Pancreas (tissue), 10 donors: ENCODE measurements around the gene DDR1. TPM values are rescaled to one million over a fixed set of nuclear protein-coding genes. Genes with fewer than 3 reads are reported as not detected.

Experiments
- ATAC-seq, 4 donors: fragments of 200-7000 bp; cut with Tn5 transposase; one replicate each; pipeline versions ENCODE4 v1.8.0 to v1.9.1; 2020; ENCODE audit warnings: mild to moderate bottlenecking in 4 of 4, moderate library complexity in 4 of 4
- DNase-seq, 6 donors: peaks; one replicate each; pipeline ENCODE4 v3.0.0-alpha.2; 2020
- FAIRE-seq: peaks from 2 replicates; lab custom pipeline; 2012; peaks lifted over from hg19 to GRCh38; lab: Jason Lieb, UNC
- H3K27ac ChIP-seq, 4 donors: fragments of 200-600 bp; sonication (generic); 1 replicate in 3 of 4; 2 replicates in 1 of 4; pipeline versions ENCODE4 v1.5.0 to v1.8.0; 2020
- H3K27me3 ChIP-seq, 4 donors: fragments of 200-600 bp; one replicate each; pipeline ENCODE4 v1.8.0; 2021
- H3K36me3 ChIP-seq, 3 donors: fragments of 200-600 bp; sonication (generic) in 1 of 3; one replicate each; pipeline versions ENCODE4 v1.5.0 to v1.8.0; 2020 to 2021
- H3K4me1 ChIP-seq, 3 donors: fragments of 200-600 bp; one replicate each; pipeline ENCODE4 v1.8.0; 2021
- H3K4me3 ChIP-seq, 4 donors: fragments of 200-600 bp; sonication (generic) in 2 of 4; one replicate each; pipeline versions ENCODE4 v1.5.0 to v1.8.0; 2020 to 2021
- H3K9me3 ChIP-seq, 4 donors: fragments of 200-600 bp; one replicate each; pipeline ENCODE4 v1.8.0; 2021
- CTCF ChIP-seq, 4 donors: fragments of 200-600 bp; sonication (generic) in 3 of 4; IDR thresholded peaks; one replicate each; pipeline versions ENCODE4 v1.5.0 to v1.8.0; 2021; ENCODE audit warnings: antibody characterized with exemption in 4 of 4
- WGBS, 2 donors: extraction: QIAGEN DNeasy Blood & Tissue Kit; methylation state at CpG; one replicate each; pipeline ENCODE4 v1.1.7; 2013; 5-methylcytosine and 5-hydroxymethylcytosine counted together
- intact Hi-C, 3 donors: fragments of 100-400 bp; cut with DNase I; formaldehyde crosslinking; loops; one replicate each; pipeline versions ENCODE4 v1.11.1 to v1.14.2; 2022
- polyA plus RNA-seq, 2 donors: library from polyadenylated mRNA; stranded (reverse); fragments of 200-250 nt; gene quantifications; one replicate each; pipeline ENCODE4 v1.2.3, GENCODE V29; 2013
- total RNA-seq, 6 donors: library from RNA; stranded (reverse); fragmentation: NEBNext Ultra II Directional in 4 of 6; extraction: Animal tissue kit (Norgen Biotek cat#: 25700) in 4 of 6; gene quantifications; one replicate each; pipeline versions ENCODE4 v1.2.1 to v1.2.4, GENCODE V29; 2021 to 2023
- donor health status: healthy with polysubstance abuse.
- donor health status: DM: no; HTN: no; CAD: no; lungs with moderate emphysema.
- donor health status: DM: no; HTN: no; CAD: no.
- donor health status: control.
- donor health status: control.
- donor health status: Bipolar disorder and iron deficiency.
- donor health status: DM: yes; HTN: yes; CAD: no.
- donor health status: DM: no; HTN: no; CAD: no.
- donor health status: DM: no; HTN: no; CAD: no.
- donor health status: DM: yes; HTN: yes; CAD: no.

Gene DDR1
- total and polyA plus RNA-seq, 8 donors = 92.7 to 160 (median 118) TPM

GRCh38 chr6:30887901-30888815, 3.8 kb downstream of the DDR1 start:
- FAIRE-seq = no peak
- no peak overlapping the region for H3K4me3 ChIP-seq
- H3K36me3 ChIP-seq = peaks cover 0 to 43% (median 17%) of the 10 kb centered on the region in 3 donors
- peaks cover 8 to 20% (median 19%) of the 10 kb centered on the region in 3 donors for H3K4me1 ChIP-seq
- ATAC-seq = no peak
- no peak for TF ChIP-seq CTCF (IDR thresholded peaks at IDR 0.05)
- no peaks in the 10 kb centered on the region for H3K27me3 ChIP-seq
- intact Hi-C loops = loop anchor here in 1 of 3 donors (10.0 kb wide), 1 partner anchor 153 kb away; no protein-coding TSS in a partner anchor
- no peaks in the 10 kb centered on the region for H3K9me3 ChIP-seq
- no peak for DNase-seq
- 48 to 61% methylated on average over 6 of the region's 6 CpGs for WGBS, 2 donors
- H3K27ac ChIP-seq = no peak overlapping the region

- FAIRE-seq (no peak), DNase-seq (peak in 1 of 6 donors; percentile 14), ATAC-seq (no peak)
- no peaks in the 10 kb centered on the region for H3K27me3 ChIP-seq
- H3K4me1 ChIP-seq = peaks cover 8 to 20% (median 19%) of the 10 kb centered on the region in 3 donors
- H3K9me3 ChIP-seq = no peaks in the 10 kb centered on the region
- H3K4me3 ChIP-seq = no peak overlapping the region
- 83 to 88% methylated on average over 18 of the region's 18 CpGs for WGBS, 2 donors
- peaks cover 0 to 50% (median 17%) of the 10 kb centered on the region in 3 donors for H3K36me3 ChIP-seq
- no peak overlapping the region for H3K27ac ChIP-seq
- no peak for TF ChIP-seq CTCF (IDR thresholded peaks at IDR 0.05)
- intact Hi-C loops = loop anchor here in 1 of 3 donors (10.0 kb wide), 1 partner anchor 154 kb away; no protein-coding TSS in a partner anchor
Measured at GRCh38 chr6:30888816-30889495, 4.6 kb downstream of the DDR1 start.

GRCh38 chr6:30889496-30889885, 5.2 kb downstream of the DDR1 start:
- H3K27ac ChIP-seq = no peak overlapping the region
- H3K4me3 ChIP-seq = no peak overlapping the region
- 66 to 73% methylated on average over 4 of the region's 4 CpGs for WGBS, 2 donors
- DNase-seq (peak in 1 of 6 donors; percentile 6), FAIRE-seq (no peak), ATAC-seq (no peak)
- TF ChIP-seq CTCF (IDR thresholded peaks at IDR 0.05) = no peak
- intact Hi-C loops = loop anchor here in 1 of 3 donors (10.0 kb wide), 1 partner anchor 155 kb away; no protein-coding TSS in a partner anchor
- H3K9me3 ChIP-seq = no peaks in the 10 kb centered on the region
- peaks cover 8 to 20% (median 19%) of the 10 kb centered on the region in 3 donors for H3K4me1 ChIP-seq
- peaks cover 0 to 55% (median 17%) of the 10 kb centered on the region in 3 donors for H3K36me3 ChIP-seq
- H3K27me3 ChIP-seq = no peaks in the 10 kb centered on the region

- peaks cover 0 to 60% (median 17%) of the 10 kb centered on the region in 3 donors for H3K36me3 ChIP-seq
- DNase-seq (peak in 1 of 6 donors; percentile 17), FAIRE-seq (no peak), ATAC-seq (no peak)
- TF ChIP-seq CTCF (IDR thresholded peaks at IDR 0.05) = no peak
- peaks cover 8 to 20% (median 19%) of the 10 kb centered on the region in 3 donors for H3K4me1 ChIP-seq
- no peak overlapping the region for H3K4me3 ChIP-seq
- intact Hi-C loops = loop anchor here in 1 of 3 donors (10.0 kb wide), 1 partner anchor 155 kb away; no protein-coding TSS in a partner anchor
- no peaks in the 10 kb centered on the region for H3K9me3 ChIP-seq
- H3K27me3 ChIP-seq = no peaks in the 10 kb centered on the region
- 83% methylated on average over 14 of the region's 14 CpGs for WGBS, 2 donors
- H3K27ac ChIP-seq = no peak overlapping the region
Measured at GRCh38 chr6:30889921-30890645, 5.8 kb downstream of the DDR1 start.
